Epithelial cell of proximal tubule (primary cell): ENCODE results near the gene USP17L13. TPM values are rescaled to one million over a fixed set of nuclear protein-coding genes. Genes with fewer than 3 reads are reported as not detected.
"Not testable (repeated sequence)": the region's sequence is repeated elsewhere in the genome, so short reads cannot be mapped to it uniquely, and the experiment has no call there.

Experiments
- DNase-seq: peaks from one replicate; pipeline ENCODE4 v3.0.0-alpha.2; 2011; ENCODE audit warnings: low read depth
- H3K4me3 ChIP-seq: 2 replicates; pipeline ENCODE4 v1.5.1; 2011; ENCODE audit warnings: low read depth, mild to moderate bottlenecking, low read length
- total RNA-seq: library from RNA; depleted of rRNA; stranded (reverse); fragments of >200 nt; gene quantifications from 2 replicates; pipeline ENCODE4 v1.2.3, GENCODE V29; 2015

Gene USP17L13
- not detected in 2 replicates for total RNA-seq

DNA sequence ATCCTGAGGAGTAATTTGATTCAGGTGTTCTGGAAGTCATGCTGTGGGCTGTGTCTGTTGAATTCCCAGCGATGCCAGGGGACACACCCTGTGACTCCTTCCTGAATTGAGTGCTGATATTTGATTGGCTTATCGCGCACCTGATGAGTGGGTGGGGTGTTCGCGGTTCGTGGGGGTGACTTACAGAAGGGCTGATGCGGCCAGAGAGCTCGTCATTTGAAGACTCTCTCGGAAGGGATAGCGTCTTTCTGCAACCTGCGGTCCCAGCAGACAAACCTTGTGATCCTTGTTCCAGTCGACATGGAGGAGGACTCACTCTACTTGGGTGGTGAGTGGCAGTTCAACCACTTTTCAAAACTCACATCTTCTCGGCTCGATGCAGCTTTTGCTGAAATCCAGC, at the start of gene USP17L13:
Gene USP17L13, plus strand, starts transcription at position 301 of the 400 bp plus-strand sequence. Its CDS starts 0 bp downstream, at position 301.
- DNase-seq, H3K4me3 ChIP-seq: not testable (repeated sequence)

DNA sequence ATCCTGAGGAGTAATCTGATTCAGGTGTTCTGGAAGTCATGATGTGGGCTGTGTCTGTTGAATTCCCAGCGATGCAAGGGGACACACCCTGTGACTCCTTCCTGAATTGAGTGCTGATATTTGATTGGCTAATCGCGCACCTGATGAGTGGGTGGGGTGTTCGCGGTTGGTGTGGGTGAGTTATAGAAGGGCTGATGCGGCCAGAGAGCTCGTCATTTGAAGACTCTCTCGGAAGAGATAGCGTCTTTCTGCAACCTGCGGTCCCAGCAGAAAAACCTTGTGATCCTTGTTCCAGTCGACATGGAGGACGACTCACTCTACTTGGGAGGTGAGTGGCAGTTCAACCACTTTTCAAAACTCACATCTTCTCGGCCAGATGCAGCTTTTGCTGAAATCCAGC, 14.3 kb upstream of the USP17L13 start, which contains the start of gene USP17L10:
Gene USP17L10, plus strand, starts transcription at position 301 of the 400 bp plus-strand sequence. Its CDS starts 0 bp downstream, at position 301.
- not testable (repeated sequence) for DNase-seq, H3K4me3 ChIP-seq

- H3K4me3 ChIP-seq, DNase-seq: not testable (repeated sequence)
Measured at GRCh38 chr4:9214701-9215100, 10.0 kb upstream of the USP17L13 start.

DNA sequence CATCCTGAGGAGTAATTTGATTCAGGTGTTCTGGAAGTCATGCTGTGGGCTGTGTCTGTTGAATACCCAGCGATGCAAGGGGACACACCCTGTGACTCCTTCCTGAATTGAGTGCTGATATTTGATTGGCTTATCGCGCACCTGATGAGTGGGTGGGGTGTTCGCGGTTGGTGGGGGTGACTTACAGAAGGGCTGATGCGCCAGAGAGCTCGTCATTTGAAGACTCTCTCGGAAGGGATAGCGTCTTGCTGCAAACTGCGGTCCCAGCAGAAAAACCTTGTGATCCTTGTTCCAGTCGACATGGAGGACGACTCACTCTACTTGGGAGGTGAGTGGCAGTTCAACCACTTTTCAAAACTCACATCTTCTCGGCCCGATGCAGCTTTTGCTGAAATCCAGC, 9.6 kb upstream of the USP17L13 start, which contains the start of gene USP17L11:
Gene USP17L11, plus strand, starts transcription at position 301 of the 400 bp plus-strand sequence. Its CDS starts 0 bp downstream, at position 301.
- not testable (repeated sequence) for DNase-seq

GRCh38 chr4:9219852-9220251, 4.8 kb upstream of the USP17L13 start, which contains the start of gene USP17L12:
USP17L12 (plus strand) TSS chr4:9220152; CDS start chr4:9220152, 0 bp downstream.
- not testable (repeated sequence) for DNase-seq, H3K4me3 ChIP-seq

More for the DNA sequence above, 9.6 kb upstream of the USP17L13 start, which contains the start of gene USP17L11:
- H3K4me3 ChIP-seq: not testable (repeated sequence)

- DNase-seq, H3K4me3 ChIP-seq: not testable (repeated sequence)
Measured at GRCh38 chr4:9230249-9230648, 5.6 kb downstream of the USP17L13 start.

- H3K4me3 ChIP-seq, DNase-seq: not testable (repeated sequence)
Measured at GRCh38 chr4:9234085-9234484, 9.4 kb downstream of the USP17L13 start, which contains the start of gene USP17L15. USP17L15 (plus strand) TSS chr4:9234385; CDS start chr4:9234385, 0 bp downstream.

DNA sequence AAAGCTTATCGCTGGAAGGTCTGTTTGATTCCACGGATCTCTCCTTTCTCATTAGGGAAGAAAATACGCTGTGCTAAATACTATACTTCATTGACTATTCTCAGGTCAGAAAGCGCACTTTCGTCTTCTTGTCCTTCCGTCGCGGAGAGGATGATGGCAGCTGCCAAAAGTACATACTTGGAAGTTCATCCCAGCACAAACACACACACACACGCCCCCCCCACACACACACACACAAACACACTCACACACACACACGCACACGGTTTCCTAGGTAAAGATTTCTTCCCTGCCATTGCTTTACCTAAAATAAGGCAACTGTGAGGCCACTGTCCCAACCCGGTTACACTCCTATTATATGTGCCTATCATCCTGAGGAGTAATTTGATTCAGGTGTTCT, 13.8 kb downstream of the USP17L13 start:
- not testable (repeated sequence) for DNase-seq

GRCh38 chr4:9243579-9243978, 18.9 kb downstream of the USP17L13 start, which contains the start of gene USP17L17:
USP17L17 (plus strand) TSS chr4:9243879; CDS start chr4:9243879, 0 bp downstream.
- H3K4me3 ChIP-seq, DNase-seq: not testable (repeated sequence)

More for the DNA sequence above, 13.8 kb downstream of the USP17L13 start:
- not testable (repeated sequence) for H3K4me3 ChIP-seq

DNA sequence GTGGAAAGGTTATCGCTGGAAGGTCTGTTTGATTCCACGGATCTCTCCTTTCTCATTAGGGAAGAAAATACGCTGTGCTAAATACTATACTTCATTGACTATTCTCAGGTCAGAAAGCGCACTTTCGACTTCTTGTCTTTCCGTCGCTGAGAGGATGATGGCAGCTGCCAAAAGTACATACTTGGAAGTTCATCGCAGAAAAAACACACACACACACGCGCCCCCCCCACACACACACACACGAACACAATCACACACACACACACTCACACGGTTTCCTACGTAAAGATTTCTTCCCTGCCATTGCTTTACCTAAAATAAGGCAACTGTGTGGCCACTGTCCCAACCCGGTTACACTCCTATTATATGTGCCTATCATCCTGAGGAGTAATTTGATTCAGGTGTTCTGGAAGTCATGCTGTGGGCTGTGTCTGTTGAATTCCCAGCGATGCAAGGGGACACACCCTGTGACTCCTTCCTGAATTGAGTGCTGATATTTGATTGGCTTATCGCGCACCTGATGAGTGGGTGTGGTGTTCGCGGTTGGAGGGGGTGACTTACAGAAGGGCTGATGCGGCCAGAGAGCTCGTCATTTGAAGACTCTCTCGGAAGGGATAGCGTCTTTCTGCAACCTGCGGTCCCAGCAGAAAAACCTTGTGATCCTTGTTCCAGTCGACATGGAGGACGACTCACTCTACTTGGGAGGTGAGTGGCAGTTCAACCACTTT, 23.4 kb downstream of the USP17L13 start, which contains the start of gene USP17L18:
Gene USP17L18, plus strand, starts transcription at position 678 of the 728 bp plus-strand sequence. Its CDS starts 0 bp downstream, at position 678.
- DNase-seq, H3K4me3 ChIP-seq: not testable (repeated sequence)

DNA sequence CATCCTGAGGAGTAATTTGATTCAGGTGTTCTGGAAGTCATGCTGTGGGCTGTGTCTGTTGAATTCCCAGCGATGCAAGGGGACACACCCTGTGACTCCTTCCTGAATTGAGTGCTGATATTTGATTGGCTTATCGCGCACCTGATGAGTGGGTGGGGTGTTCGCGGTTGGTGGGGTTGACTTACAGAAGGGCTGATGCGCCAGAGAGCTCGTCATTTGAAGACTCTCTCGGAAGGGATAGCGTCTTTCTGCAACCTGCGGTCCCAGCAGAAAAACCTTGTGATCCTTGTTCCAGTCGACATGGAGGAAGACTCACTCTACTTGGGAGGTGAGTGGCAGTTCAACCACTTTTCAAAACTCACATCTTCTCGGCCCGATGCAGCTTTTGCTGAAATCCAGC, 28.4 kb downstream of the USP17L13 start, which contains the start of gene USP17L19:
Gene USP17L19, plus strand, starts transcription at position 301 of the 400 bp plus-strand sequence. Its CDS starts 0 bp downstream, at position 301.
- not testable (repeated sequence) for DNase-seq, H3K4me3 ChIP-seq

- not testable (repeated sequence) for DNase-seq, H3K4me3 ChIP-seq
Measured at GRCh38 chr4:9257824-9258223, 33.1 kb downstream of the USP17L13 start, which contains the start of gene USP17L20. USP17L20 (plus strand) TSS chr4:9258124; CDS start chr4:9258124, 0 bp downstream.

- not testable (repeated sequence) for H3K4me3 ChIP-seq, DNase-seq
Measured at GRCh38 chr4:9262572-9262971, 37.9 kb downstream of the USP17L13 start, which contains the start of gene USP17L21. USP17L21 (plus strand) TSS chr4:9262872; CDS start chr4:9262872, 0 bp downstream.

DNA sequence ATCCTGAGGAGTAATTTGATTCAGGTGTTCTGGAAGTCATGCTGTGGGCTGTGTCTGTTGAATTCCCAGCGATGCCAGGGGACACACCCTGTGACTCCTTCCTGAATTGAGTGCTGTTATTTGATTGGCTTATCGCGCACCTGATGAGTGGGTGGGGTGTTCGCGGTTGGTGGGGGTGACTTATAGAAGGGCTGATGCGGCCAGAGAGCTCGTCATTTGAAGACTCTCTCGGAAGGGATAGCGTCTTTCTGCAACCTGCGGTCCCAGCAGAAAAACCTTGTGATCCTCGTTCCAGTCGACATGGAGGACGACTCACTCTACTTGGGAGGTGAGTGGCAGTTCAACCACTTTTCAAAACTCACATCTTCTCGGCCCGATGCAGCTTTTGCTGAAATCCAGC, 42.6 kb downstream of the USP17L13 start, which contains the start of gene USP17L22:
Gene USP17L22, plus strand, starts transcription at position 301 of the 400 bp plus-strand sequence. Its CDS starts 0 bp downstream, at position 301.
- H3K4me3 ChIP-seq, DNase-seq: not testable (repeated sequence)

GRCh38 chr4:9271719-9272118, 47.0 kb downstream of the USP17L13 start:
- DNase-seq: not testable (repeated sequence)

More at GRCh38 chr4:9271719-9272118, 47.0 kb downstream of the USP17L13 start:
- not testable (repeated sequence) for H3K4me3 ChIP-seq
